NK-92 (cell line): ENCODE results near the gene TSSC4.

Experiments used
- DNase-seq: peaks from one replicate; lab custom pipeline; 2025; ENCODE audit not compliant: unreplicated experiment; lab: John Stamatoyannopoulos, UW

Gene TSSC4

GRCh38 chr11:2415601-2416380 lies 15.2 kb downstream of the TSSC4 start:
- no peak for DNase-seq

- DNase-seq, result no peak
Observed at GRCh38 chr11:2416765-2417164, 16.2 kb downstream of the TSSC4 start.

- no peak for DNase-seq
Observed at GRCh38 chr11:2417856-2418692, 17.5 kb downstream of the TSSC4 start.

- no peak for DNase-seq
Observed at GRCh38 chr11:2418693-2419360, 18.3 kb downstream of the TSSC4 start.

GRCh38 chr11:2419638-2420501 lies 19.3 kb downstream of the TSSC4 start:
- DNase-seq, result no peak

- DNase-seq, result no peak
Observed at GRCh38 chr11:2420502-2421225, 20.1 kb downstream of the TSSC4 start.

GRCh38 chr11:2421226-2421994 lies 20.9 kb downstream of the TSSC4 start:
- no peak for DNase-seq

GRCh38 chr11:2421996-2422395 lies 21.4 kb downstream of the TSSC4 start:
- no peak for DNase-seq

GRCh38 chr11:2422461-2423156 lies 22.1 kb downstream of the TSSC4 start:
- no peak for DNase-seq

GRCh38 chr11:2423157-2424025 lies 22.8 kb downstream of the TSSC4 start:
- no peak for DNase-seq

- no peak for DNase-seq
Observed at GRCh38 chr11:2424811-2425495, 24.4 kb downstream of the TSSC4 start.

GRCh38 chr11:2425506-2425905 lies 25.0 kb downstream of the TSSC4 start:
- DNase-seq, result no peak

- no peak for DNase-seq
Observed at GRCh38 chr11:2426221-2426620, 25.7 kb downstream of the TSSC4 start.

GRCh38 chr11:2426826-2427521 lies 26.4 kb downstream of the TSSC4 start:
- DNase-seq, result no peak

- DNase-seq, result no peak
Observed at GRCh38 chr11:2427721-2428321, 27.3 kb downstream of the TSSC4 start.

- DNase-seq, result peak; percentile 22
Observed at GRCh38 chr11:2428322-2428795, 27.8 kb downstream of the TSSC4 start.
